K562 (cell line): ENCODE results near the gene TRAF1. TPM values are rescaled to one million over a fixed set of nuclear protein-coding genes. Genes with fewer than 3 reads are reported as not detected.

Source experiments
- CHD7 ChIP-seq: fragments of 200-600 bp; sonication (generic); IDR thresholded peaks from one replicate; pipeline ENCODE4 v1.6.1; 2012; ENCODE audit warnings: mild to moderate bottlenecking, low read depth, low read length, inconsistent platforms
- GTF2F1 ChIP-seq: IDR thresholded peaks from 2 replicates; pipeline ENCODE4 v1.6.1; 2011; ENCODE audit warnings: low read depth, low read length, improper control_type of control experiment
- HMGXB4 ChIP-seq: sonication (generic); formaldehyde crosslinking; IDR thresholded peaks from 2 replicates; pipeline ENCODE4 v1.8.1; 2023; ENCODE audit warnings: mild to moderate bottlenecking, missing genetic modification reagents
- JUND ChIP-seq, 2 experiments: IDR thresholded peaks; 2 replicates in 1 of 2; 3 replicates in 1 of 2; pipeline ENCODE4 v1.6.1; 2011; ENCODE audit warnings: borderline replicate concordance in 2 of 2, low read depth in 2 of 2, low read length in 2 of 2, improper control_type of control experiment in 1 of 2, missing biosample characterization in 1 of 2, missing genetic modification characterization in 1 of 2, missing genetic modification reagents in 1 of 2
- NCOA4 ChIP-seq: fragments of 450-650 bp; IDR thresholded peaks from 2 replicates; pipeline ENCODE4 v1.6.1; 2018; ENCODE audit warnings: mild to moderate bottlenecking; ENCODE audit not compliant: partially characterized antibody
- POLR2AphosphoS2 ChIP-seq: IDR thresholded peaks from 2 replicates; pipeline ENCODE4 v1.6.1; 2012; ENCODE audit warnings: low read length, improper control_type of control experiment
- RCOR1 ChIP-seq, 2 experiments: IDR thresholded peaks; 2 replicates each; pipeline ENCODE4 v1.6.1; 2012; ENCODE audit warnings: low read depth in 2 of 2, low read length in 2 of 2, borderline replicate concordance in 1 of 2, improper control_type of control experiment in 1 of 2
- SREBF1 ChIP-seq: fragments of 150-350 bp; IDR thresholded peaks from 2 replicates; pipeline ENCODE4 v1.6.1; 2014; ENCODE audit warnings: antibody characterized with exemption, low read depth, low read length, borderline replicate concordance
- ZNF347 ChIP-seq: fragments of 450-650 bp; formaldehyde crosslinking; IDR thresholded peaks from 2 replicates; pipeline ENCODE4 v1.4.0; 2020; ENCODE audit warnings: low read depth, mild to moderate bottlenecking, moderate library complexity
- polyA plus RNA-seq, 8 experiments: library from polyadenylated mRNA; depleted of rRNA in 4 of 8; stranded (reverse) in 5 of 8; unstranded in 3 of 8; fragments of >200 nt; fragmentation: Nextera tagmentation in 2 of 8; fragmentation: Illumina TruSeq in 1 of 8; extraction: Ambion mirVana in 2 of 8; extraction: Trizol in 1 of 8; gene quantifications; 2 replicates each; pipeline versions ENCODE4 v1.2.1 to v1.2.3, GENCODE V29; 2011 to 2014; ENCODE audit warnings: inconsistent platforms in 1 of 8, missing spikeins in 1 of 8
- total RNA-seq, 7 experiments: library from RNA; depleted of rRNA in 6 of 7; stranded (reverse); fragments of >200 nt in 6 of 7; fragmentation: Illumina TruSeq in 2 of 7; extraction: Trizol in 2 of 7; gene quantifications; 2 replicates each; pipeline versions ENCODE4 v1.2.1 to v1.2.3, GENCODE V29; 2011 to 2021; ENCODE audit warnings: low replicate concordance in 1 of 7
- TF ChIP-seq, protein P1 (sequence below): sonication (generic); formaldehyde crosslinking; IDR thresholded peaks from 2 replicates; pipeline ENCODE4 v1.8.1; 2023; ENCODE audit warnings: mild to moderate bottlenecking, missing genetic modification reagents

The TRAF1 gene
- total and polyA plus RNA-seq, 9 of the 15 experiments (the other 6 are each of a cell fraction or from before 2014, with no cell fraction given), result 0.01 to 1.1 (median 0.04) TPM; not detected in 2

- TF ChIP-seq CHD7 (no peak), JUND (IDR thresholded peaks at IDR 0.05; ENCODE audit: borderline replicate concordance, low read depth, low read length) (peak; percentile 64; the same call in 1 of the 2 replicates), JUND (tag; IDR thresholded peaks at IDR 0.05; ENCODE audit: borderline replicate concordance, low read depth, low read length) (no peak), RCOR1 (IDR thresholded peaks at IDR 0.05; ENCODE audit: borderline replicate concordance in 1 of 2, low read depth in 2 of 2, low read length in 2 of 2) (peak; percentile 42 to 86; a peak in 3 of 4 replicates), POLR2AphosphoS2 (peak; percentile 93), NCOA4 (no peak), ZNF347 (no peak), HMGXB4 (CRISPR knock-in tag) (peak; percentile 90), SREBF1 (peak; percentile 86; the same call in 1 of the 2 replicates), GTF2F1 (peak; percentile 62)
- TF ChIP-seq, protein P1, sequence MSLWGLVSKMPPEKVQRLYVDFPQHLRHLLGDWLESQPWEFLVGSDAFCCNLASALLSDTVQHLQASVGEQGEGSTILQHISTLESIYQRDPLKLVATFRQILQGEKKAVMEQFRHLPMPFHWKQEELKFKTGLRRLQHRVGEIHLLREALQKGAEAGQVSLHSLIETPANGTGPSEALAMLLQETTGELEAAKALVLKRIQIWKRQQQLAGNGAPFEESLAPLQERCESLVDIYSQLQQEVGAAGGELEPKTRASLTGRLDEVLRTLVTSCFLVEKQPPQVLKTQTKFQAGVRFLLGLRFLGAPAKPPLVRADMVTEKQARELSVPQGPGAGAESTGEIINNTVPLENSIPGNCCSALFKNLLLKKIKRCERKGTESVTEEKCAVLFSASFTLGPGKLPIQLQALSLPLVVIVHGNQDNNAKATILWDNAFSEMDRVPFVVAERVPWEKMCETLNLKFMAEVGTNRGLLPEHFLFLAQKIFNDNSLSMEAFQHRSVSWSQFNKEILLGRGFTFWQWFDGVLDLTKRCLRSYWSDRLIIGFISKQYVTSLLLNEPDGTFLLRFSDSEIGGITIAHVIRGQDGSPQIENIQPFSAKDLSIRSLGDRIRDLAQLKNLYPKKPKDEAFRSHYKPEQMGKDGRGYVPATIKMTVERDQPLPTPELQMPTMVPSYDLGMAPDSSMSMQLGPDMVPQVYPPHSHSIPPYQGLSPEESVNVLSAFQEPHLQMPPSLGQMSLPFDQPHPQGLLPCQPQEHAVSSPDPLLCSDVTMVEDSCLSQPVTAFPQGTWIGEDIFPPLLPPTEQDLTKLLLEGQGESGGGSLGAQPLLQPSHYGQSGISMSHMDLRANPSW (CRISPR knock-in tag), result peak; percentile 98
These were observed 57.8 kb downstream of the TRAF1 start (continued) for GRCh38 chr9:120868676-120869359.
